K562 (cell line): ENCODE measurements around the gene ZSWIM9. TPM values are rescaled to one million over a fixed set of nuclear protein-coding genes. Genes with fewer than 3 reads are reported as not detected.

Experiments
- DPF2 ChIP-seq: fragments of 450-650 bp; IDR thresholded peaks from 2 replicates; pipeline ENCODE4 v1.6.1; 2016
- HMG20A ChIP-seq: fragments of 450-650 bp; formaldehyde crosslinking; conservative IDR thresholded peaks from 2 replicates; pipeline ENCODE4 v1.4.0; 2020; ENCODE audit warnings: mild to moderate bottlenecking, mixed read lengths
- HNRNPUL1 ChIP-seq: fragments of 200-400 bp; formaldehyde crosslinking; IDR thresholded peaks from 2 replicates; pipeline ENCODE4 v1.6.1; 2017; ENCODE audit warnings: low read length
- HOXB6 ChIP-seq: fragments of 250-450 bp; sonication (Bioruptor Pico); IDR thresholded peaks from 2 replicates; pipeline ENCODE4 v1.5.1; 2022; ENCODE audit warnings: mild to moderate bottlenecking, borderline replicate concordance
- KLF13 ChIP-seq: fragments of 450-650 bp; IDR thresholded peaks from 2 replicates; pipeline ENCODE4 v1.6.1; 2016; ENCODE audit warnings: missing genetic modification characterization, low read depth, mild to moderate bottlenecking, missing compliant biosample characterization, moderate library complexity, borderline replicate concordance
- MCM5 ChIP-seq: fragments of 450-650 bp; IDR thresholded peaks from 2 replicates; pipeline ENCODE4 v1.6.1; 2016; ENCODE audit warnings: low read depth
- NR2F6 ChIP-seq: fragments of 450-650 bp; formaldehyde crosslinking; IDR thresholded peaks from 2 replicates; pipeline ENCODE4 v1.4.0; 2020; ENCODE audit warnings: mild to moderate bottlenecking
- NR3C1 ChIP-seq: sonication (generic); formaldehyde crosslinking; IDR thresholded peaks from 2 replicates; pipeline ENCODE4 v1.8.1; 2022; ENCODE audit warnings: missing genetic modification reagents
- POLR2A ChIP-seq: fragments of 450-650 bp; conservative IDR thresholded peaks from 2 replicates; pipeline ENCODE4 v1.6.1; 2016
- TSC22D4 ChIP-seq: fragments of 450-650 bp; IDR thresholded peaks from 2 replicates; pipeline ENCODE4 v1.6.1; 2016; ENCODE audit warnings: missing genetic modification characterization, missing biosample characterization, control low read depth
- ZEB2 ChIP-seq: fragments of 450-650 bp; IDR thresholded peaks from 2 replicates; pipeline ENCODE4 v1.6.1; 2016
- ZNF644 ChIP-seq: fragments of 200-800 bp; sonication (Bioruptor generic); IDR thresholded peaks from 2 replicates; pipeline ENCODE4 v1.6.1; 2016; ENCODE audit warnings: low read depth, missing genetic modification characterization, missing compliant biosample characterization
- ZNF785 ChIP-seq: fragments of 250-450 bp; sonication (Bioruptor Pico); IDR thresholded peaks from 2 replicates; pipeline ENCODE4 v1.4.0; 2020; ENCODE audit warnings: mild to moderate bottlenecking
- polyA plus RNA-seq, 8 experiments: library from polyadenylated mRNA; depleted of rRNA in 4 of 8; stranded (reverse) in 5 of 8; unstranded in 3 of 8; fragments of >200 nt; fragmentation: Nextera tagmentation in 2 of 8; fragmentation: Illumina TruSeq in 1 of 8; extraction: Ambion mirVana in 2 of 8; extraction: Trizol in 1 of 8; gene quantifications; 2 replicates each; pipeline versions ENCODE4 v1.2.1 to v1.2.3, GENCODE V29; 2011 to 2014; ENCODE audit warnings: inconsistent platforms in 1 of 8, missing spikeins in 1 of 8
- total RNA-seq, 7 experiments: library from RNA; depleted of rRNA in 6 of 7; stranded (reverse); fragments of >200 nt in 6 of 7; fragmentation: Illumina TruSeq in 2 of 7; extraction: Trizol in 2 of 7; gene quantifications; 2 replicates each; pipeline versions ENCODE4 v1.2.1 to v1.2.3, GENCODE V29; 2011 to 2021; ENCODE audit warnings: low replicate concordance in 1 of 7
- TF ChIP-seq, protein P1 (sequence below): fragments of 450-650 bp; IDR thresholded peaks from 2 replicates; pipeline ENCODE4 v1.6.1; 2016; ENCODE audit warnings: antibody characterized with exemption
- TF ChIP-seq, protein P2 (sequence below), 2 experiments: fragments of 450-650 bp; IDR thresholded peaks; 2 replicates each; pipeline ENCODE4 v1.6.1; 2016; ENCODE audit warnings: mild to moderate bottlenecking in 2 of 2, borderline replicate concordance in 1 of 2, low read depth in 1 of 2, moderate library complexity in 1 of 2
- TF ChIP-seq, protein P3 (sequence below): sonication (generic); formaldehyde crosslinking; IDR thresholded peaks from 2 replicates; pipeline ENCODE4 v1.8.0; 2022; ENCODE audit warnings: missing genetic modification reagents, mild to moderate bottlenecking, borderline replicate concordance

The ZSWIM9 gene
- total and polyA plus RNA-seq, 9 of the 15 experiments (the other 6 are each of a cell fraction or from before 2014, with no cell fraction given), result 0.04 to 1.4 (median 0.34) TPM; not detected in 1

DNA sequence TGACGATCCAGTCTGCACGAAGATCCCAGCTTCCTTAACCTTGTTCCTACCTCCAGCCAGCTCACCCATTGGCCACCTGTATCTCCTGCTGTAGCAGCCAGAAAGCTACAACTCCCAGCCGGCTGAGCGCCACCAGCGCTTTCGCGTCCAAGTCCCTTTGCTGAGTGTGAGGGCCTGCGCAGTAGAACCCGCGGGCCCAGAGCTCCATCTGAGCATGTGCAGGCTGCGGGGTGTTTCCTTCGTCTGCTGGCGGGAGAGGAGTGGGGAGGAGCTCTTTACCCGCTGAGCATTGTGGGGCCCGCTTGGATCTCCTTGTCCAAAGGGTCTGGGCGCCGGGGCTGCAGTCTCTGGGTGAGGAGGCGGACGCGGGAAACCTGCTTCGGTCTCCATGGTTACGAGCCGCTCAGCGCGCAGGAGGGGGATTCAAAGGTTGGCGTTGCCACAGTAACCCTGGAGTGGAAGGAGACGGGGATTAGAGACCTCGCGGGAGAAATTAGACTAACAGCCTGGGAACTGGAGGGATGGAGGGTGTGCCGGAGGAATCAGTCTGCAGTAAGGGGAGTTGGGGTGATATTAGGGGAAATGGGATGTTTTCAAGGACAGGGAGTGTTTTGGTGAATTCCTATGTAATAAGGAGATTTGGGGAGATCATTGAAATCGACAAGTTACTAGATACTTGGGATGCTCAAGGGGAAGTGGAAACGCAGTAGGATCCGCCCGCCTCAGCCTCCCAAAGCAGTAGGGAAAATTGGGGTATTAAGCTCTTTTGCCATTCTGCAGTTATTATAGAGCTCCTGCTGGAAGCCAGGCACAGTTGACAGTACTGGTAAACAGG lies 33.5 kb downstream of the ZSWIM9 start (continued):
- TF ChIP-seq, protein P1, sequence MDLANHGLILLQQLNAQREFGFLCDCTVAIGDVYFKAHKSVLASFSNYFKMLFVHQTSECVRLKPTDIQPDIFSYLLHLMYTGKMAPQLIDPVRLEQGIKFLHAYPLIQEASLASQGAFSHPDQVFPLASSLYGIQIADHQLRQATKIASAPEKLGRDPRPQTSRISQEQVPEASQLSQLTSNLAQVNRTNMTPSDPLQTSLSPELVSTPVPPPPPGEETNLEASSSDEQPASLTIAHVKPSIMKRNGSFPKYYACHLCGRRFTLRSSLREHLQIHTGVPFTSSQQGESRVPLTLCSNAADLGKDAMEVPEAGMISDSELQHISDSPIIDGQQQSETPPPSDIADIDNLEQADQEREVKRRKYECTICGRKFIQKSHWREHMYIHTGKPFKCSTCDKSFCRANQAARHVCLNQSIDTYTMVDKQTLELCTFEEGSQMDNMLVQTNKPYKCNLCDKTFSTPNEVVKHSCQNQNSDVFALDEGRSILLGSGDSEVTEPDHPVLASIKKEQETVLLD, result peak; percentile 90; the same call in 1 of the 2 replicates
- TF ChIP-seq POLR2A (peak; percentile 84), HOXB6 (CRISPR knock-in tag) (no peak), MCM5 (no peak), ZNF644 (tag) (no peak), DPF2 (peak; percentile 26; the same call in 1 of the 2 replicates), ZEB2 (no peak), HNRNPUL1 (no peak), TSC22D4 (tag) (no peak), NR2F6 (CRISPR knock-in tag) (no peak), ZNF785 (CRISPR knock-in tag) (no peak), NR3C1 (CRISPR knock-in tag) (no peak), KLF13 (tag) (no peak), HMG20A (CRISPR knock-in tag) (no peak)
- TF ChIP-seq, protein P2, sequence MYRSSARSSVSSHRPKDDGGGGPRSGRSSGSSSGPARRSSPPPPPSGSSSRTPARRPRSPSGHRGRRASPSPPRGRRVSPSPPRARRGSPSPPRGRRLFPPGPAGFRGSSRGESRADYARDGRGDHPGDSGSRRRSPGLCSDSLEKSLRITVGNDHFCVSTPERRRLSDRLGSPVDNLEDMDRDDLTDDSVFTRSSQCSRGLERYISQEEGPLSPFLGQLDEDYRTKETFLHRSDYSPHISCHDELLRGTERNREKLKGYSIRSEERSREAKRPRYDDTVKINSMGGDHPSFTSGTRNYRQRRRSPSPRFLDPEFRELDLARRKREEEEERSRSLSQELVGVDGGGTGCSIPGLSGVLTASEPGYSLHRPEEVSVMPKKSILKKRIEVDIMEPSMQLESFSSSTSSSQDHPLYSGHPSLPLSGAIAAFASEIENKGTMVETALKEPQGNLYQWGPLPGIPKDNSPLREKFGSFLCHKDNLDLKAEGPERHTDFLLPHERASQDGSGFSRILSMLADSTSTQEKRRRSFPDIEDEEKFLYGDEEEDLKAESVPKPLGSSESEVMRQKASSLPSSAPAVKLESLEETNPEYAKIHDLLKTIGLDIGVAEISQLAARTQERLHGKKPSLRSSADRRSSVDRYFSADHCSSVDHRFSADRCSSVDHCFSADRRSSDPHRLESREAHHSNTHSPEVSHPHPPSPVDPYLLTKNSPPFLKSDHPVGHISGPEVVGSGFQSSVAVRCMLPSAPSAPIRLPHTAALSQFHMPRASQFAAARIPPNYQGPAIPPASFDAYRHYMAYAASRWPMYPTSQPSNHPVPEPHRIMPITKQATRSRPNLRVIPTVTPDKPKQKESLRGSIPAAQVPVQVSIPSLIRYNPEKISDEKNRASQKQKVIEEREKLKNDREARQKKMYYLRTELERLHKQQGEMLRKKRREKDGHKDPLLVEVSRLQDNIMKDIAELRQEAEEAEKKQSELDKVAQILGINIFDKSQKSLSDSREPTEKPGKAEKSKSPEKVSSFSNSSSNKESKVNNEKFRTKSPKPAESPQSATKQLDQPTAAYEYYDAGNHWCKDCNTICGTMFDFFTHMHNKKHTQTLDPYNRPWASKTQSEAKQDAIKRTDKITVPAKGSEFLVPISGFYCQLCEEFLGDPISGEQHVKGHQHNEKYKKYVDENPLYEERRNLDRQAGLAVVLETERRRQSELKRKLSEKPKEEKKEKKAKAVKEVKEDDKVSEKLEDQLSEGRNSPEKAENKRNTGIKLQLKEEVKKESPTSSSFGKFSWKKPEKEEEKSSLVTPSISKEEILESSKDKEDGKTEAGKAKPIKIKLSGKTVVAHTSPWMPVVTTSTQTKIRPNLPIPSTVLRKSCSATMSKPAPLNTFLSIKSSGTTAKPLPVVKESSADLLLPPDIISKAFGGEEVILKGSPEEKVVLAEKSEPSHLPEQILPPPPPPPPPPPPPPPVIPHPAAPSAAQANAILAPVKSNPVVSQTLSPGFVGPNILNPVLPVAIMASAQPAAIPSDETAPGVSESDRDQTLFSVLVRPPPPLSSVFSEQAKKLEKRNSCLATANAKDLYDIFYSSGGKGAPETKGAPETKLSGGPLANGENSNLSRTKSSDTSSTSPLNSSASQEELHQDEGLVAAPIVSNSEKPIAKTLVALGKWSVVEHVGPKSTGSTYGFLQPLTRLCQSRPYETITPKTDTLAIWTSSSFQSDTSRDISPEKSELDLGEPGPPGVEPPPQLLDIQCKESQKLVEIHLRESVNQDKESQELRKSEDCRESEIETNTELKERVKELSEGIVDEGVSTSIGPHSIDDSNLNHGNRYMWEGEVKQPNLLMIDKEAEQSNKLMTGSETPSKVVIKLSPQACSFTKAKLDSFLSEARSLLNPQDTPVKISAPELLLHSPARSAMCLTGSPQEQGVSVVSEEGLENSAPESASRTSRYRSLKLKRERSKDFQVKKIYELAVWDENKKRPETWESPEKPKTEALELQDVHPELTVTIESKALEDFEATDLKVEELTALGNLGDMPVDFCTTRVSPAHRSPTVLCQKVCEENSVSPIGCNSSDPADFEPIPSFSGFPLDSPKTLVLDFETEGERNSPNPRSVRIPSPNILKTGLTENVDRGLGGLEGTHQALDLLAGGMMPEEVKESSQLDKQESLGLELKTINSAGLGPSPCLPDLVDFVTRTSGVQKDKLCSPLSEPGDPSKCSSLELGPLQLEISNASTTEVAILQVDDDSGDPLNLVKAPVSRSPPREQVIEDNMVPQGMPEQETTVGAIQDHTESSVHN (IDR thresholded peaks at IDR 0.05; ENCODE audit: borderline replicate concordance in 1 of 2, low read depth in 1 of 2), result no peak
- TF ChIP-seq, protein P3, sequence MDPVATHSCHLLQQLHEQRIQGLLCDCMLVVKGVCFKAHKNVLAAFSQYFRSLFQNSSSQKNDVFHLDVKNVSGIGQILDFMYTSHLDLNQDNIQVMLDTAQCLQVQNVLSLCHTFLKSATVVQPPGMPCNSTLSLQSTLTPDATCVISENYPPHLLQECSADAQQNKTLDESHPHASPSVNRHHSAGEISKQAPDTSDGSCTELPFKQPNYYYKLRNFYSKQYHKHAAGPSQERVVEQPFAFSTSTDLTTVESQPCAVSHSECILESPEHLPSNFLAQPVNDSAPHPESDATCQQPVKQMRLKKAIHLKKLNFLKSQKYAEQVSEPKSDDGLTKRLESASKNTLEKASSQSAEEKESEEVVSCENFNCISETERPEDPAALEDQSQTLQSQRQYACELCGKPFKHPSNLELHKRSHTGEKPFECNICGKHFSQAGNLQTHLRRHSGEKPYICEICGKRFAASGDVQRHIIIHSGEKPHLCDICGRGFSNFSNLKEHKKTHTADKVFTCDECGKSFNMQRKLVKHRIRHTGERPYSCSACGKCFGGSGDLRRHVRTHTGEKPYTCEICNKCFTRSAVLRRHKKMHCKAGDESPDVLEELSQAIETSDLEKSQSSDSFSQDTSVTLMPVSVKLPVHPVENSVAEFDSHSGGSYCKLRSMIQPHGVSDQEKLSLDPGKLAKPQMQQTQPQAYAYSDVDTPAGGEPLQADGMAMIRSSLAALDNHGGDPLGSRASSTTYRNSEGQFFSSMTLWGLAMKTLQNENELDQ, result no peak
